Upper lobe of left lung (tissue), 6 donors: ENCODE data around the gene TMEM192. TPM values are rescaled to one million over a fixed set of nuclear protein-coding genes. Genes with fewer than 3 reads are reported as not detected.

ENCODE experiments used
- ATAC-seq, 2 donors: fragments of 200-7000 bp; cut with Tn5 transposase; one replicate each; pipeline ENCODE4 v1.9.1; 2022; ENCODE audit warnings: mild to moderate bottlenecking in 2 of 2, moderate library complexity in 2 of 2; ENCODE audit not compliant: low FRiP score in 2 of 2
- DNase-seq, 2 donors: peaks; one replicate each; pipeline ENCODE4 v3.0.0-alpha.2; 2019 to 2020
- H3K27ac ChIP-seq, 4 donors: fragments of 200-600 bp; sonication (generic); one replicate each; pipeline ENCODE4 v1.5.1; 2016 to 2019
- H3K27me3 ChIP-seq, 4 donors: fragments of 200-600 bp; sonication (generic); one replicate each; pipeline ENCODE4 v1.5.1; 2017 to 2019
- H3K36me3 ChIP-seq, 4 donors: fragments of 200-600 bp; sonication (generic); one replicate each; pipeline ENCODE4 v1.5.1; 2016 to 2019
- H3K4me1 ChIP-seq, 4 donors: fragments of 200-600 bp; sonication (generic); one replicate each; pipeline ENCODE4 v1.5.1; 2018 to 2019
- H3K4me3 ChIP-seq, 4 donors: fragments of 200-600 bp; sonication (generic); one replicate each; pipeline ENCODE4 v1.5.1; 2017 to 2019; ENCODE audit warnings: mild to moderate bottlenecking in 2 of 4, moderate library complexity in 1 of 4
- H3K9me3 ChIP-seq, 4 donors: fragments of 200-600 bp; sonication (generic); one replicate each; pipeline ENCODE4 v1.5.1; 2018 to 2019
- EP300 ChIP-seq, 4 donors: sonication (generic); formaldehyde crosslinking; IDR thresholded peaks; one replicate each; pipeline ENCODE4 v1.5.1; 2017; ENCODE audit warnings: antibody characterized with exemption in 4 of 4, control low read depth in 2 of 4
- POLR2A ChIP-seq, 4 donors: fragments of 450-650 bp; IDR thresholded peaks; one replicate each; pipeline ENCODE4 v1.5.1; 2016 to 2017; ENCODE audit warnings: antibody characterized with exemption in 4 of 4, mild to moderate bottlenecking in 2 of 4
- POLR2AphosphoS5 ChIP-seq, 2 donors: sonication (generic); formaldehyde crosslinking; IDR thresholded peaks; one replicate each; pipeline ENCODE4 v1.5.1; 2017; ENCODE audit warnings: antibody characterized with exemption in 2 of 2
- WGBS, 2 donors: methylation state at CpG; one replicate each; pipeline ENCODE4 v1.1.5; 2017 to 2018; 5-methylcytosine and 5-hydroxymethylcytosine counted together
- total RNA-seq, 6 donors: library from RNA; depleted of rRNA in 4 of 6; stranded (reverse); fragments of >200 nt in 4 of 6; gene quantifications; one replicate each; pipeline versions ENCODE4 v1.1.0 to v1.2.1, GENCODE V29; 2016 to 2021
- TF ChIP-seq, protein P1 (sequence below), 6 experiments: fragments of 450-650 bp in 4 of 6; fragments of 200-600 bp in 2 of 6; sonication (generic) in 2 of 6; IDR thresholded peaks; one replicate each; pipeline ENCODE4 v1.5.1; 2016 to 2019; ENCODE audit warnings: antibody characterized with exemption in 6 of 6
- donor health status: DM: no; HTN: no; CAD: no; lungs with moderate emphysema.
- donor health status: DM: no; HTN: yes; CAD: no; lungs with severe emphysema.

The TMEM192 gene
- total RNA-seq, 6 donors from 2014 or later: 6.2 to 20.7 (median 14.9) TPM

DNA sequence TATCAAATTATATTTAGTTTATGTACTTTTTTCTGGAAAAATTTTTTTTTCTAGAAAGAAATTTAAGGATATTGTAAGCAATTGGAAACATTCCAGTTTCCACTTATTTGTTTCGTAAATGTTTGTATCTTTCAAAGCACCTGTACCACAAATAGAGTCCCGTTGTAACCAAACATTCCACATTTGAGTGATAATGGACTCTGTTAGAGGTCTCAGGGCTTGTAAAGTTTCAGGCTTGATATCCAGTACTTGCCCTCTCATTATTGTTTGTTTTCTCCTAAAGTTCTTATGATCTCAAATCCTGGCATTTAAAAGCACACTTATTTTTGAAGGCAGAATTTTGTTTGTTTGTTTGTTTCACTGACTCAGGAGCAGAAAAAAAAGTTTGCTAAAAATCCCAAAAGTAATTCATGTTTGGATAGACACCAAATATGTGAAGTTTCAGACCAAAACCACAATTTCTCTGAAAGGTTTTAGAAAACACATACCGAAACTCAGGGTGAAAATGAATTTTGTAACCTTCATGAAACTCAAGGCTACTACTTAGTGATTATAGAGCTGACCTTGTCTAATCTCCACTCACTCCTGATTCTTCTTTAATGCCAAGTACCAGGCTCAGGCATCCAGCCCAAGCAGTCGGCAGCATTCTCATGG lies 5.7 kb upstream of the TMEM192 start:
- no peaks in the 10 kb centered on the region for H3K36me3 ChIP-seq
- TF ChIP-seq EP300 (IDR thresholded peaks at IDR 0.05) (no peak), POLR2AphosphoS5 (IDR thresholded peaks at IDR 0.05) (no peak), POLR2A (IDR thresholded peaks at IDR 0.05) (no peak)
- TF ChIP-seq, protein P1, sequence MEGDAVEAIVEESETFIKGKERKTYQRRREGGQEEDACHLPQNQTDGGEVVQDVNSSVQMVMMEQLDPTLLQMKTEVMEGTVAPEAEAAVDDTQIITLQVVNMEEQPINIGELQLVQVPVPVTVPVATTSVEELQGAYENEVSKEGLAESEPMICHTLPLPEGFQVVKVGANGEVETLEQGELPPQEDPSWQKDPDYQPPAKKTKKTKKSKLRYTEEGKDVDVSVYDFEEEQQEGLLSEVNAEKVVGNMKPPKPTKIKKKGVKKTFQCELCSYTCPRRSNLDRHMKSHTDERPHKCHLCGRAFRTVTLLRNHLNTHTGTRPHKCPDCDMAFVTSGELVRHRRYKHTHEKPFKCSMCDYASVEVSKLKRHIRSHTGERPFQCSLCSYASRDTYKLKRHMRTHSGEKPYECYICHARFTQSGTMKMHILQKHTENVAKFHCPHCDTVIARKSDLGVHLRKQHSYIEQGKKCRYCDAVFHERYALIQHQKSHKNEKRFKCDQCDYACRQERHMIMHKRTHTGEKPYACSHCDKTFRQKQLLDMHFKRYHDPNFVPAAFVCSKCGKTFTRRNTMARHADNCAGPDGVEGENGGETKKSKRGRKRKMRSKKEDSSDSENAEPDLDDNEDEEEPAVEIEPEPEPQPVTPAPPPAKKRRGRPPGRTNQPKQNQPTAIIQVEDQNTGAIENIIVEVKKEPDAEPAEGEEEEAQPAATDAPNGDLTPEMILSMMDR (IDR thresholded peaks at IDR 0.05): no peak
- peaks cover 0 to 4% (median 3%) of the 10 kb centered on the region in 4 donors for H3K4me1 ChIP-seq
- WGBS, 2 donors: 58 to 68% methylated on average over 4 of the region's 4 CpGs
- no peaks in the 10 kb centered on the region for H3K9me3 ChIP-seq
- no peaks in the 10 kb centered on the region for H3K27me3 ChIP-seq
- H3K27ac ChIP-seq: no peak overlapping the region
- H3K4me3 ChIP-seq: no peak overlapping the region
- ATAC-seq: no peak
- no peak for DNase-seq

DNA sequence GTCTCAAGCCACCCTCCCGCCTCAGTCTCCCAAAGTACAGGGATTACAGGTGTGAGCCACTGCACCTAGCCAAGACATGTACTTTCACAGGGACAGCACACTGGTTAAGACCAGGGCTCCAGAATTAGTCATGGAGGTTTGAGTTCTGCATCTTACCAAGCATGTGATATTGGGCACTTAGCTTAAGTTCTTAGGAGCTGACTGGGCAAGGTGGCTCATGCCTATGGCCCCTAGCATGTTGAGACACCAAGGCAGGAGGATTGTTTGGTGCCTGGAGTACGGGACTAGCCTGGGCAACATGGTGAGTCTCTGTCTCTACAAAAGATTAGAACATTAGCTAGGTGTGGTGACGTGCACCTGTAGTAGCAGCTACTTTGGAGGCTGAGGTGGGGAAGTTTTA lies 2.6 kb upstream of the TMEM192 start:
- Histone ChIP-seq H3K27ac (no peak overlapping the region), H3K27me3 (no peaks in the 10 kb centered on the region), H3K4me3 (no peak overlapping the region), H3K4me1 (peaks cover 4 to 18% (median 12%) of the 10 kb centered on the region in 4 donors), H3K36me3 (no peaks in the 10 kb centered on the region), H3K9me3 (no peaks in the 10 kb centered on the region)
- TF ChIP-seq POLR2A (IDR thresholded peaks at IDR 0.05) (no peak), POLR2AphosphoS5 (IDR thresholded peaks at IDR 0.05) (no peak), EP300 (IDR thresholded peaks at IDR 0.05) (no peak)
- TF ChIP-seq, protein P1 (IDR thresholded peaks at IDR 0.05): no peak
- 92 to 95% methylated on average over 3 of the region's 3 CpGs for WGBS, 2 donors
- no peak for DNase-seq
- ATAC-seq: no peak

DNA sequence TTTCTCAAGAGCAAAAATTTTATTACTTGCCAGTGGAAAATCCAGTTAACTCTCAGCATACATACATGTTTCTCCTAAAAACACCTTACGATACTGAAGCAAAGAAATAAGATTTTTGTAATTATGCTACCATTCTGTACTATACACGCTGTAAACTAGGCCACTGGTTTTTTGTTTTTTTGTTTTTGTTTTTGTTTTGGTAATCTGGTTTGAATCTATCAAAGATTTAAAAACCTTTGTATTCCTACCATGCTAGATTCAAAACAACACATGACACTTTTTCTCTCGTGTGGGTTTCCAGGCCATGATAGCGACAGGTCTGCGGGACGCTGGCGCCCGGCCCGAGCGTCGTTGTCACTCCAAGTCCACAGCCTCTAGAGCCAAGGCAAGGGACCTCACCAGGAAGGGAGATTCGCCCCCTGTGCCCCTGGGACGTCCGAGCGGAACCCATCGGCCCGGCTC lies 723 bp downstream of the TMEM192 start:
- ATAC-seq (no peak), DNase-seq (no peak)
- no peak for TF ChIP-seq POLR2A (IDR thresholded peaks at IDR 0.05)
- no peak for TF ChIP-seq POLR2AphosphoS5 (IDR thresholded peaks at IDR 0.05)
- TF ChIP-seq EP300 (IDR thresholded peaks at IDR 0.05): no peak
- TF ChIP-seq, protein P1 (IDR thresholded peaks at IDR 0.05): no peak
- Histone ChIP-seq H3K4me1 (peaks cover 4 to 18% (median 12%) of the 10 kb centered on the region in 4 donors), H3K9me3 (no peaks in the 10 kb centered on the region), H3K27me3 (no peaks in the 10 kb centered on the region), H3K36me3 (no peaks in the 10 kb centered on the region), H3K27ac (peak overlapping the region; percentile 89 to 93 (median 90)), H3K4me3 (peak overlapping the region; percentile 66 to 97 (median 95))
- 6 to 8% methylated on average over 11 of the region's 17 CpGs for WGBS, 2 donors

DNA sequence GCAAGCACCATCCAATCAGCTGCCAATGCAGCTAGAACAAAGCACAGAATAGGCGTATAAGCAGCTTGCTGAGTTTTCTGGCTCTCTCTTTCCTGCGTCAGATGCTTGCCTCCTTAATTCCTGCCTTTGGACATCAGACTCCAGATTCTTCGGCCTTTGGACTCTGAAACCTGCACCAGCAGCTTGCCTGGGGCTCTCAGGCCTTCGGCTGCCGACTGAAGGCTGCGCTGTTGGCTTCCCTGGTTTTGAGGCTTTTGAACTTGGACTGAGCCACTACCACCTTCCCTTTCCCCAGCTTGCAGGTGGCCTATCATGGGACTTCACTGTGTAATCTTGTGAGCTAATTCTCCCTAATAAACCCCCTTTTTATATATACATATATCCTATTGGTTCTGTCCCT lies 6.1 kb downstream of the TMEM192 start:
- no peak for ATAC-seq
- TF ChIP-seq POLR2AphosphoS5 (IDR thresholded peaks at IDR 0.05) (no peak), EP300 (IDR thresholded peaks at IDR 0.05) (no peak), POLR2A (IDR thresholded peaks at IDR 0.05) (no peak)
- TF ChIP-seq, protein P1 (IDR thresholded peaks at IDR 0.05): no peak
- H3K4me3 ChIP-seq: no peak overlapping the region
- peaks cover 1 to 6% (median 4%) of the 10 kb centered on the region in 4 donors for H3K4me1 ChIP-seq
- H3K27me3 ChIP-seq: no peaks in the 10 kb centered on the region
- H3K27ac ChIP-seq: no peak overlapping the region
- DNase-seq: no peak
- no peaks in the 10 kb centered on the region for H3K9me3 ChIP-seq
- 96 to 98% methylated on average over 6 of the region's 6 CpGs for WGBS, 2 donors
- H3K36me3 ChIP-seq: peaks cover 4 to 15% (median 6%) of the 10 kb centered on the region in 4 donors

DNA sequence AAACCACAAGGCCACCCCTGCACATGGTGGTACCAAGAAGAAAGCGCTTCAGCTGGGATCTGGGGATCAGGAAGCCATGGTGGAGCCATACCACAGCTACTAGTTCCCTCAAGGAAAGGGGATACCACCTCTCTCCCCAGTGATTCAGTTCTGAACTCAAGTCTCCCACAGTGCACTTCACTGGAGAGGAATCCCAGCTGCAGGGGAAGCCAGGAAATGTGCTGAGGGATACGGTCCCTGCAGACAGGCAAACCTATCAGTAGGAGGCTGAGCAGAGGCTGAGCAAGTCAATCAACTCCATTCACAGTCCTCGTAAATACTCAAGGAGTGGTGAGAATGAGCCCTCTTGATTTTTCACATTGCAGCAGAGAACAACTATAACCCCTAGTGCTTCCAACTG lies 11.0 kb downstream of the TMEM192 start:
- Histone ChIP-seq H3K27me3 (no peaks in the 10 kb centered on the region), H3K9me3 (no peaks in the 10 kb centered on the region), H3K27ac (no peak overlapping the region), H3K36me3 (peaks cover 15 to 49% (median 28%) of the 10 kb centered on the region in 4 donors), H3K4me3 (no peak overlapping the region), H3K4me1 (no peaks in the 10 kb centered on the region)
- DNase-seq (no peak), ATAC-seq (no peak)
- 83 to 89% methylated on average over 3 of the region's 3 CpGs for WGBS, 2 donors
- TF ChIP-seq, protein P1 (IDR thresholded peaks at IDR 0.05): no peak
- TF ChIP-seq POLR2A (IDR thresholded peaks at IDR 0.05) (no peak), POLR2AphosphoS5 (IDR thresholded peaks at IDR 0.05) (no peak), EP300 (IDR thresholded peaks at IDR 0.05) (no peak)
